Lower leg skin (tissue), 4 donors: ENCODE measurements around the gene ZBTB1. TPM values are rescaled to one million over a fixed set of nuclear protein-coding genes. Genes with fewer than 3 reads are reported as not detected.

Experiments used
- DNase-seq, 2 donors: peaks; one replicate each; pipeline ENCODE4 v3.0.0-alpha.2; 2019; ENCODE audit warnings: low spot score in 2 of 2
- H3K4me3 ChIP-seq: fragments of 200-600 bp; sonication (generic); 2 replicates; pipeline ENCODE4 v1.5.1; 2017; ENCODE audit warnings: mild to moderate bottlenecking, low read depth; ENCODE audit not compliant: poor library complexity, severe bottlenecking
- CTCF ChIP-seq, 3 donors: fragments of 450-650 bp; IDR thresholded peaks; one replicate each; pipeline ENCODE4 v1.5.1; 2016; ENCODE audit warnings: antibody characterized with exemption in 3 of 3, mild to moderate bottlenecking in 3 of 3, moderate library complexity in 2 of 3
- POLR2A ChIP-seq, 2 donors: fragments of 450-650 bp; IDR thresholded peaks; one replicate each; pipeline ENCODE4 v1.6.1; 2016 to 2017; ENCODE audit warnings: antibody characterized with exemption in 2 of 2, mild to moderate bottlenecking in 1 of 2, moderate library complexity in 1 of 2
- WGBS, 2 donors: methylation state at CpG; one replicate each; pipeline ENCODE4 v1.1.5; 2018; 5-methylcytosine and 5-hydroxymethylcytosine counted together
- intact Hi-C: fragments of 100-400 bp; cut with DNase I; formaldehyde crosslinking; loops from one replicate; pipeline ENCODE4 v1.15.0; 2023; ENCODE audit warnings: low total_unique reads
- total RNA-seq, 4 donors: library from RNA; depleted of rRNA; stranded (reverse); fragments of >200 nt; gene quantifications; one replicate each; pipeline ENCODE4 v1.1.0, GENCODE V29; 2016

ZBTB1 gene
- total RNA-seq, 4 donors from 2014 or later, result 35.2 to 50.4 (median 39.4) TPM

- no peak overlapping the region for H3K4me3 ChIP-seq
- no peak for DNase-seq
- intact Hi-C loops, result loop anchor here (2.0 kb wide), 1 partner anchor 30 kb away; no protein-coding TSS in a partner anchor
- no peak for TF ChIP-seq POLR2A (IDR thresholded peaks at IDR 0.05)
- TF ChIP-seq CTCF (IDR thresholded peaks at IDR 0.05), result no peak
These were observed 68.0 kb downstream of the ZBTB1 start for GRCh38 chr14:64572386-64573104.

- DNase-seq, result no peak
- 62 to 75% methylated on average over 3 of the region's 3 CpGs for WGBS, 2 donors
These were observed 68.5 kb downstream of the ZBTB1 start for GRCh38 chr14:64573109-64573508.

More at GRCh38 chr14:64573109-64573508, 68.5 kb downstream of the ZBTB1 start:
- TF ChIP-seq CTCF (IDR thresholded peaks at IDR 0.05), result no peak
- no peak for TF ChIP-seq POLR2A (IDR thresholded peaks at IDR 0.05)
- intact Hi-C loops, result loop anchor here (2.0 kb wide), 1 partner anchor 30 kb away; no protein-coding TSS in a partner anchor
- H3K4me3 ChIP-seq, result no peak overlapping the region

Other genes starting within 250 kb of the ZBTB1 start
- under 1 TPM; 0.08 to 0.65 (median 0.22) TPM for gene ESR2, start 210.4 kb upstream of the ZBTB1 start, total RNA-seq
- gene MTHFD1, start 116.4 kb upstream of the ZBTB1 start, total RNA-seq, result 10 to 100 TPM; 26.3 to 28.7 (median 27.9) TPM
- under 1 TPM in 3 of 4 donors, not detected in 1; 0.17 to 0.29 (median 0.21) TPM for gene AKAP5, start 39.3 kb upstream of the ZBTB1 start, total RNA-seq
- 10 to 100 TPM in 2 of 4 donors, 1 to 10 TPM in 2; 7.8 to 15.1 (median 9.1) TPM for gene ZBTB25, start 932 bp upstream of the ZBTB1 start, total RNA-seq
- 100 to 1,000 TPM; 103 to 165 (median 138) TPM for gene HSPA2, start 36.0 kb downstream of the ZBTB1 start, total RNA-seq
- 1 to 10 TPM in 2 of 4 donors, under 1 TPM in 2; 0.84 to 2.0 (median 1.3) TPM for gene PPP1R36, start 45.2 kb downstream of the ZBTB1 start, total RNA-seq
- gene PLEKHG3, start 199.7 kb downstream of the ZBTB1 start, total RNA-seq, result 100 to 1,000 TPM in 3 of 4 donors, 10 to 100 TPM in 1; 92.9 to 178 (median 125) TPM